NCI-H1417 (cell line): ENCODE data around the gene EEPD1.
"Not testable (repeated sequence)": the region's sequence is repeated elsewhere in the genome, so short reads cannot be mapped to it uniquely, and the experiment has no call there.

Source experiments
- DNase-seq, 3 experiments: peaks; one replicate each; lab custom pipeline; 2025; lab: John Stamatoyannopoulos, UW

Gene EEPD1

GRCh38 chr7:36214608-36215456, 61.8 kb downstream of the EEPD1 start:
- no peak for DNase-seq

GRCh38 chr7:36215457-36215765, 62.4 kb downstream of the EEPD1 start:
- no peak for DNase-seq

- no peak for DNase-seq
Measured at GRCh38 chr7:36216063-36216684, 63.1 kb downstream of the EEPD1 start.

GRCh38 chr7:36217211-36217960, 64.3 kb downstream of the EEPD1 start:
- DNase-seq = no peak

GRCh38 chr7:36217961-36218284, 64.9 kb downstream of the EEPD1 start:
- no peak for DNase-seq

- DNase-seq = no peak
Measured at GRCh38 chr7:36219429-36219828, 66.4 kb downstream of the EEPD1 start.

GRCh38 chr7:36223851-36224250, 70.8 kb downstream of the EEPD1 start:
- DNase-seq = no peak

- DNase-seq = no peak
Measured at GRCh38 chr7:36224934-36225858, 72.1 kb downstream of the EEPD1 start.

GRCh38 chr7:36226151-36226550, 73.1 kb downstream of the EEPD1 start:
- no peak for DNase-seq

- DNase-seq = no peak
Measured at GRCh38 chr7:36227223-36227622, 74.2 kb downstream of the EEPD1 start.

GRCh38 chr7:36228039-36228438, 75.0 kb downstream of the EEPD1 start:
- DNase-seq = no peak

GRCh38 chr7:36231406-36231805, 78.4 kb downstream of the EEPD1 start:
- DNase-seq = no peak

GRCh38 chr7:36232555-36232954, 79.5 kb downstream of the EEPD1 start:
- DNase-seq = no peak

- DNase-seq = no peak
Measured at GRCh38 chr7:36232971-36233550, 80.0 kb downstream of the EEPD1 start.

GRCh38 chr7:36236073-36236472, 83.0 kb downstream of the EEPD1 start:
- no peak for DNase-seq

- DNase-seq = no peak
Measured at GRCh38 chr7:36238138-36238537, 85.1 kb downstream of the EEPD1 start.

GRCh38 chr7:36243356-36243755, 90.3 kb downstream of the EEPD1 start:
- peak in 1 of 3 experiments; percentile 20 for DNase-seq

GRCh38 chr7:36244001-36244400, 90.9 kb downstream of the EEPD1 start:
- not testable (repeated sequence) for DNase-seq

GRCh38 chr7:36244429-36244828, 91.4 kb downstream of the EEPD1 start:
- DNase-seq = no peak

- peak in 1 of 3 experiments; percentile 8 for DNase-seq
Measured at GRCh38 chr7:36245684-36246299, 92.7 kb downstream of the EEPD1 start.

GRCh38 chr7:36249091-36249490, 96.0 kb downstream of the EEPD1 start:
- DNase-seq = no peak
